Measurements from ENCODE around the gene CAPS. TPM values are rescaled to one million over a fixed set of nuclear protein-coding genes. Genes with fewer than 3 reads are reported as not detected.

CAPS gene
- polyA plus RNA-seq, 1 donor (not counting 4 experiments of a cell fraction or from before 2014, with no cell fraction given) = 2.7 TPM

DNA sequence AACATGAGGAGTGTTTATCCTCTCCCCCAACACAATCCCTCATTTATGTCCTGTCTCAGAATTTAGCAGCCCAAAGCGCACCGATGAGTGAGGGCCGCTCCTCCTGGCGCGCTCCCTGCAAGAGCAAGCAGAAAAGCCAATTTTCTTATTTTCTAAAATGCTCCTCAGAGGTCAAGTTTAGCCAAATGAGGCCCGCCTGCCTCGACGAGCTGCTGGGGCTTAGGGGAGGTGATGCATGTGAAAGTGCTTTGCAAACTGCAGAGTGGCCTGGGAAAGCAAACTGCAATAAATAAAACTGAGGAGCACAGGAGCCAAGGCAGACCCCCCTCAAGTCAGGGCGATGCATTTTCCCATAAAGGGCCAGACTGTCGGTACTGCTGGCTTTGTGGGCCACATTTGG is 29.0 kb downstream of the CAPS start:
- Histone ChIP-seq H3K4me3 (ENCODE audit: control insufficient read depth in 2 of 3, extremely low read depth in 1 of 3, insufficient read depth in 2 of 3, low read depth in 1 of 3, low read length in 3 of 3) (no peak overlapping the region), H3K4me2 (ENCODE audit: control insufficient read depth, extremely low read depth, insufficient read depth, low read depth, low read length) (no peak overlapping the region), H3K27ac (ENCODE audit: control insufficient read depth, insufficient read depth, low read length) (no peak overlapping the region), H3K36me3 (ENCODE audit: control insufficient read depth in 2 of 2, extremely low read depth in 1 of 2, insufficient read depth in 2 of 2, low read length in 2 of 2) (peaks cover 10 to 13% of the 10 kb centered on the region in 2 experiments), H2AFZ (ENCODE audit: control insufficient read depth, low read length) (no peak overlapping the region), H3K9ac (ENCODE audit: control insufficient read depth, extremely low read depth, insufficient read depth, low read length) (no peak overlapping the region), H3K27me3 (ENCODE audit: control insufficient read depth, extremely low read depth, insufficient read depth, low read length) (no peaks in the 10 kb centered on the region), H3K9me1 (ENCODE audit: control insufficient read depth, extremely low read depth, insufficient read depth, low read length) (peaks cover 2% of the 10 kb centered on the region), H3K4me1 (ENCODE audit: control insufficient read depth, extremely low read depth, insufficient read depth, low read length) (no peaks in the 10 kb centered on the region), H4K20me1 (ENCODE audit: control insufficient read depth, extremely low read depth, insufficient read depth, low read length) (peaks cover 12% of the 10 kb centered on the region), H3K9me3 (ENCODE audit: control insufficient read depth, low read depth, low read length) (no peaks in the 10 kb centered on the region), H3K79me2 (ENCODE audit: control insufficient read depth, insufficient read depth, low read length) (peaks cover 46% of the 10 kb centered on the region)
- FAIRE-seq (no peak), DNase-seq (ENCODE audit: low read depth, low spot score) (no peak)
- TF ChIP-seq, protein P1, sequence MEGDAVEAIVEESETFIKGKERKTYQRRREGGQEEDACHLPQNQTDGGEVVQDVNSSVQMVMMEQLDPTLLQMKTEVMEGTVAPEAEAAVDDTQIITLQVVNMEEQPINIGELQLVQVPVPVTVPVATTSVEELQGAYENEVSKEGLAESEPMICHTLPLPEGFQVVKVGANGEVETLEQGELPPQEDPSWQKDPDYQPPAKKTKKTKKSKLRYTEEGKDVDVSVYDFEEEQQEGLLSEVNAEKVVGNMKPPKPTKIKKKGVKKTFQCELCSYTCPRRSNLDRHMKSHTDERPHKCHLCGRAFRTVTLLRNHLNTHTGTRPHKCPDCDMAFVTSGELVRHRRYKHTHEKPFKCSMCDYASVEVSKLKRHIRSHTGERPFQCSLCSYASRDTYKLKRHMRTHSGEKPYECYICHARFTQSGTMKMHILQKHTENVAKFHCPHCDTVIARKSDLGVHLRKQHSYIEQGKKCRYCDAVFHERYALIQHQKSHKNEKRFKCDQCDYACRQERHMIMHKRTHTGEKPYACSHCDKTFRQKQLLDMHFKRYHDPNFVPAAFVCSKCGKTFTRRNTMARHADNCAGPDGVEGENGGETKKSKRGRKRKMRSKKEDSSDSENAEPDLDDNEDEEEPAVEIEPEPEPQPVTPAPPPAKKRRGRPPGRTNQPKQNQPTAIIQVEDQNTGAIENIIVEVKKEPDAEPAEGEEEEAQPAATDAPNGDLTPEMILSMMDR (optimal IDR thresholded peaks at IDR 0.05 in 1 of 3, IDR thresholded peaks at IDR 0.05 in 1 of 3, conservative IDR thresholded peaks at IDR 0.05 in 1 of 3; ENCODE audit: extremely low read depth in 1 of 3, insufficient read depth in 2 of 3, low read length in 3 of 3) = no peak
- TF ChIP-seq EZH2 (IDR thresholded peaks at IDR 0.05; ENCODE audit: low read length) = no peak
- dilution Hi-C loops (cut with MboI; ENCODE audit: extremely low pct_ligation_motif_present, low sequenced_read_pairs) = no loop called here

DNA sequence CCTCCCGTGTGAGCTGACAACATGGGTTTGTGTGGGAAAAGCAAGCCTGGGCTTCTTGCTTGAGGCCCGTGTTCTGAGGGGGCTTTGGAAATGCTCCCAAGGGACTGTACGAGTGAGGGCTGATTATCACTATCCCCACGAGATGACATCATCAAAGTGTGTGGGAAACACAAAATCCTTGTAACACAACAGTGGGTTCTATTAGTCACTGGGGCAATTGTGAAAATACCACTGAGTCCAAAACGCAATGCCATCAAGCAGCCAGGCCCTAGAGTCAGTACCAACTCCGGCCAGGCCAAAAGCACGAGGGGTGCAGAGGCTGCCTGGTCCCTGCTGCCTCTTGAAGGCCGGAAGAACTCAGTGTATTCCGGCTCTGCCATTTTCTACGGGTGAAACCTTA is 29.6 kb downstream of the CAPS start:
- dilution Hi-C loops (cut with MboI; ENCODE audit: extremely low pct_ligation_motif_present, low sequenced_read_pairs) = no loop called here
- peaks cover 12% of the 10 kb centered on the region for H4K20me1 ChIP-seq (ENCODE audit: control insufficient read depth, extremely low read depth, insufficient read depth, low read length)
- no peak for FAIRE-seq
- no peak for DNase-seq (ENCODE audit: low read depth, low spot score)
- no peak overlapping the region for H3K27ac ChIP-seq (ENCODE audit: control insufficient read depth, insufficient read depth, low read length)
- no peak overlapping the region for H2AFZ ChIP-seq (ENCODE audit: control insufficient read depth, low read length)
- H3K27me3 ChIP-seq (ENCODE audit: control insufficient read depth, extremely low read depth, insufficient read depth, low read length) = no peaks in the 10 kb centered on the region
- H3K36me3 ChIP-seq (ENCODE audit: control insufficient read depth in 2 of 2, extremely low read depth in 1 of 2, insufficient read depth in 2 of 2, low read length in 2 of 2) = peaks cover 8 to 13% of the 10 kb centered on the region in 2 experiments
- peaks cover 48% of the 10 kb centered on the region for H3K79me2 ChIP-seq (ENCODE audit: control insufficient read depth, insufficient read depth, low read length)
- no peaks in the 10 kb centered on the region for H3K9me3 ChIP-seq (ENCODE audit: control insufficient read depth, low read depth, low read length)
- no peak overlapping the region for H3K9ac ChIP-seq (ENCODE audit: control insufficient read depth, extremely low read depth, insufficient read depth, low read length)
- H3K4me2 ChIP-seq (ENCODE audit: control insufficient read depth, extremely low read depth, insufficient read depth, low read depth, low read length) = no peak overlapping the region
- H3K4me3 ChIP-seq (ENCODE audit: control insufficient read depth in 2 of 3, extremely low read depth in 1 of 3, insufficient read depth in 2 of 3, low read depth in 1 of 3, low read length in 3 of 3) = no peak overlapping the region
- TF ChIP-seq EZH2 (IDR thresholded peaks at IDR 0.05; ENCODE audit: low read length) = no peak
- TF ChIP-seq, protein P1 (optimal IDR thresholded peaks at IDR 0.05 in 1 of 3, IDR thresholded peaks at IDR 0.05 in 1 of 3, conservative IDR thresholded peaks at IDR 0.05 in 1 of 3; ENCODE audit: extremely low read depth in 1 of 3, insufficient read depth in 2 of 3, low read length in 3 of 3) = no peak
- no peaks in the 10 kb centered on the region for H3K4me1 ChIP-seq (ENCODE audit: control insufficient read depth, extremely low read depth, insufficient read depth, low read length)
- H3K9me1 ChIP-seq (ENCODE audit: control insufficient read depth, extremely low read depth, insufficient read depth, low read length) = peaks cover 2% of the 10 kb centered on the region

All from keratinocyte (primary cell).